Measurements from ENCODE around the gene CYB561.

Gene CYB561

GRCh38 chr17:63431939-63432804, 13.9 kb downstream of the CYB561 start:
- no peak for DNase-seq

DNA sequence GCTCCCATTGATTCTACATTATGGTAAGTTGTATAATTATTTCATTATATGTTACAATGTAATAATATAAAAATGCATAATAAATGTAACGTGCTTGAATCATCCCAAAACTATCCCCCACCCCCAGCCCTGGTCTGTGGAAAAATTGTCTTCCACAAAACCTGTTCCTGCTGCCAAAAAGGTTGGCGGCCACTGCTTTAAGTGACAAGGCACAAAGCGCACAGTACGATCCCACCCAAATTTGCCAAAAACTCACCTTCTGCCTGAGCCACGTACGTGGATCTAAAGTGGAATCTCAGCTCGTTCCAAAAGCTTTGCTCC, 14.5 kb downstream of the CYB561 start:
- DNase-seq = no peak

- DNase-seq = no peak
These were observed 15.9 kb downstream of the CYB561 start for GRCh38 chr17:63430223-63430622.

DNA sequence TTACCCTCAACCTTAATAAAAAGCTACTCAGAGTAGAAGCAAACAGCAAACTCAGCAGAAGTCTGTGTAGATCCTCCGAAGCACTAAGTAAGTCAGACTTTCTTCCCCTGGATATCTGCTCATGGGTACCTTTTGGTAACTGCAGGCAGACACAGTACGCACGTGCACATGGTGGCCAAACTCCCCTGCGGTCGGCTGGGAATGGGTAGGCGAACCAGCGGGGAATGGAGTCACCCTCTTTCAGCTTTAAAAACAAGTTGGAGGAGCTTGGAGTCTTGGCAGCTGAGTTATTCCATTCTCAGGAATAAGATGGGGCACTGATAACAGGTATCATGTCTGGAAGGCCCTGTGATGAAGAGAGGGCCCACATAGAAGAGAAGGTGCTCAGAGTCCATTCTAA, 16.3 kb downstream of the CYB561 start:
- DNase-seq = no peak

- no peak for DNase-seq
These were observed 19.2 kb downstream of the CYB561 start for GRCh38 chr17:63426917-63427308.

DNA sequence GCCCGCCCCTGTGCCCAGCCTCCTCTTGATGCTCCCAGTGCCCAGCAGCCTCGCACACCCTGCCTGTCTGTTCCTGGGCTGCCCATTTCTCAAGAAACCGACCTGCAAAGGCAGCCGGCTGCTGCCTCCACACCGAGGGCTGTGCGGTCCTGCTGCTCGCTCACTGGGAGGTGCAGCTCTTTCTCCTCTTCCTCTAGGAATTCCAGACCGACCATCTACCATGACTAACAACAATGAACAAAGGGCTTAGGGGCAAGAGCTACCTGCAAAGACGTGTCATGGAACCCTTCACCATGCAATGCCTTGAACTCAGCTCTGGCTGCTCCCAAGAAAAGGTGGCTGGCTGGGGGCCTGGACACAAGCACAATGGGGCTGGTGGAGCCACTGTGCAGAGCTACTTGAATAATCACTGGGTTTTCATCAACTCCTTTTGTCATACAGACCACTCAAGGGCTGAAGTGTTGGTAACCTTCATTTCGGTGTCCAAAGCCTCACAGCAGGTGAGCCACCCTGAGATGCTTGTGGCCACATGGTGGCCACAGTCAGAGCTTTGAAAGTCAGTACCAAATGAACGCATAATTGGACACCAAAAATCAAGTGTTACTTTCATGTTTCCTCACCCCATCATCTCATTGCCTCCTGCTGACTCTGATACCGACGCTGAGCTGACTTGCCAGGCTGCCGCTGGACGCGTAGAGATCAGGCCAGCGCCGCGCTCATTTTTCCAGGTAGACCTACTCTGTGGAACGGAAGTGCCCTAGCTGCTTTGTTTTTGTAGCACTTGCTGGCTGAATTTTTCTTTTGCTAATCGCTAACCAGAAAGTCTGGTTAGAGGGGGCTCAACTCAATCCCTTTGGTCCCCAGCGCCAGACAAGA, 19.8 kb downstream of the CYB561 start:
- DNase-seq = no peak

- peak; percentile 25 for DNase-seq
These were observed 20.6 kb downstream of the CYB561 start for GRCh38 chr17:63425483-63425882.

DNA sequence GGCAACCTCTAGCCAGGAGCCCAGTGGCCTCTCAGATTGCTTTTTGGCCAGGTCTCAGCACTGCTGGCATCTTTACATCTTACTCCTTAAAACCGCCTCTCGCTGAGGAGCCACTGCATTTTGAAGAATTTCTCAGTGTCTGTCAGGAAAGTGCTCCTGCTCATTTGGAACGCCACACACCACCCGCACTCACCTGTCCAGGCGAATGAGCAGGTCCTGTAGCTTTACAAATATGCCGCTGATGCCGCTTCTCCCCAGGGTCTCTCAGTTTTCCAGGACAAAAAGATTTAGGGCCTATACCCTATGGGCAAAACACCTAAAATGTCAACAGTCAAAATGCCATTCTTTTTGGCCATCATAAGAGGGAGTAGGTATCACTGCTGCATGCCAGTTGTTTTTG, 22.1 kb downstream of the CYB561 start:
- DNase-seq = no peak

DNA sequence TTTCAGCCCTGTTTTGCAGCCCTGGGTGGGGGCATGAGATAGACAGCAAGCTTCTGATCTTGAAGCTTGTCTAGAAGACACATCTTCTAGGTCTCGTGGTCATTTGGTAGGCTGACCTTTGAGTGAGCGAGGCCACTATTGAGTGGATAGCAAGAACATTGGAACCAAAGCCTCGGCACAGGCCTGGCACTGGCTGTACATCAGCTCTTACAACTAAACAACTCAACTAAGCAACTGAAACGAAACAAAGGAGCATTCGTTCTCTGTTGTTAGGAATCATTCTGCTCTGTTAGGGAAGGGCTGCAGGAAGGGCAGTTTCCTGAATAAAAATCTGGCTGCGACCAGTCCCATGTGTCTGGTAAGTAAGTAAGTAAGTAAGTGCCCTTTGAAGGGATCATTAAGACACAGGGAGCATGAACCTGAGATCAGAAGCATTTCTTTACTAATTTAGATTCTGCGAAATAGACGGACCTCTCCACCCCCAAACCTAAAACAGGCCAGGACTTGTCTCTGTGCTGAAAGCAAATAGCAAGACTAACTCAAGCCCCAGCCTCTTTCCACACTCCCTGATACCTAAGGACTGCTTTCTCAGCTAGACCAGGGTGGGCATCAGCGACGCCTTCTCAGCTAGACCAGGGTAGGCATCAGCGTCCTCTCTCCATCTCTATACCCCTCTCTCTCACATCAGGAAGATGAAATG, 22.7 kb downstream of the CYB561 start:
- no peak for DNase-seq

- no peak for DNase-seq
These were observed 24.1 kb downstream of the CYB561 start for GRCh38 chr17:63421681-63422645.

DNA sequence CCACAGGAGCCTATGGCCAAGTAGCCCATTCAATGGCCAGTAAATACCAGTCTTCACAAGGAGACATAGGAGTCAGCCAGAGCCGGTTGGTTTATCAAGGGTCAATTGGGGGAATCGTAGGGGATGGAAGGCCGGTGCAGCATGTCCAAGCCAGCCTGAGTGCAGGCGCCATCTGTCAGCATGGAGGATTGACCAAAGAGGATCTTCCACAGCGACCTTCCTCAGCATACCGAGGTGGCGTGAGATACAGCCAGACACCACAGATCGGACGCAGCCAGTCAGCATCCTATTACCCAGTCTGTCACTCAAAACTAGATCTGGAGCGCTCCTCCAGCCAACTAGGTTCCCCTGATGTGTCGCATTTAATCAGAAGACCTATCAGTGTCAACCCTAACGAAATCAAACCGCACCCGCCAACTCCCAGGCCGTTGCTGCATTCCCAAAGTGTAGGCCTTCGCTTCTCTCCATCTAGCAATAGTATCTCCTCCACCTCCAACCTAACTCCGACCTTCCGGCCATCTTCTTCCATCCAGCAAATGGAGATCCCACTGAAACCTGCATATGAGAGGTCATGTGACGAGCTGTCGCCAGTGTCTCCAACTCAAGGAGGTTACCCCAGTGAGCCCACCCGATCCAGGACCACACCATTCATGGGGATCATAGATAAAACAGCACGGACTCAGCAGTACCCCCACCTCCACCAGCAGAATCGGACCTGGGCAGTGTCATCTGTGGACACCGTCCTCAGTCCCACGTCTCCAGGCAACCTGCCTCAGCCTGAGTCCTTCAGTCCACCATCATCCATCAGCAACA, 25.0 kb downstream of the CYB561 start:
- DNase-seq = no peak

DNA sequence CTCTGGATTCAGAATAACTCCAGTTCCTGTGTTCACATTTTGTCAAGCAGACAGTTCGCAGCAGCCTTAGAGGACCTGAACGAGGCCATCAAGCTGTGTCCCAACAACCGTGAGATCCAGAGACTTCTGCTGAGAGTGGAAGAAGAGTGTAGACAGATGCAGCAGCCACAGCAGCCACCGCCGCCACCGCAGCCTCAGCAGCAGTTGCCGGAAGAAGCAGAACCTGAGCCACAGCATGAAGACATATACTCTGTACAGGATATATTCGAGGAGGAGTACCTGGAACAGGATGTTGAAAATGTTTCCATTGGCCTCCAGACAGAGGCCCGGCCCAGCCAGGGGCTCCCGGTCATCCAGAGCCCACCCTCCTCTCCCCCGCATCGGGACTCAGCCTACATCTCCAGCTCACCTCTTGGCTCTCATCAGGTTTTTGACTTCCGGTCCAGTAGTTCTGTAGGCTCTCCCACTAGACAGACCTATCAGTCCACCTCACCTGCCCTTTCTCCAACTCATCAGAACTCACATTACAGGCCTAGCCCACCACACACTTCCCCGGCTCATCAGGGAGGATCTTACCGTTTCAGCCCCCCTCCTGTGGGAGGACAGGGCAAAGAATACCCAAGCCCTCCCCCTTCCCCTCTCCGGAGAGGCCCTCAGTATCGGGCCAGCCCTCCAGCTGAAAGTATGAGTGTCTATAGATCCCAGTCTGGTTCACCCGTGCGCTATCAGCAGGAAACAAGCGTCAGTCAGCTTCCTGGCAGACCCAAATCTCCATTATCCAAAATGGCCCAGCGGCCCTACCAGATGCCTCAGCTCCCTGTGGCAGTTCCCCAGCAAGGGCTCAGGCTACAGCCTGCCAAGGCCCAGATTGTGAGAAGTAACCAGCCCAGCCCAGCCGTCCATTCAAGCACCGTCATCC, 25.9 kb downstream of the CYB561 start:
- DNase-seq = no peak

GRCh38 chr17:63419398-63419797, 26.7 kb downstream of the CYB561 start:
- DNase-seq = no peak

DNA sequence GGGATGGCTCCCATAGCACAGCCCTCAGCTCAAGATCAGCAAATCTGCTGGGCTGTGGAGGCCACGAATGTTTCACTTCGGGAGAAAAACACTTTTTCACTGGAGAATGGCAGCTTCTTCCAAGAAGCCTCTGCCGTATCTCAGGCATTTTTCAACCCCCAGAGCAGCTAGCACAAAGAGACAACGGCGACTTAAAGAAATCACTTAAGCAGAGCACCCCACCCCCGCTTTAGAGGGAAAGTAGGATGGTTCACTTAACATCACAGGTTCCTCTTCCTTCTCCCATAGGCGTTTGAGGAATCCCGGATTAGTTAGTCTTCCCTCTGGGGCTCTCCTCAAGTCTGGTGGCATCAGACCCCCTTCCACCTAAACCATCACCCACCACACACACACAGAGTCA, 27.6 kb downstream of the CYB561 start:
- DNase-seq = no peak

DNA sequence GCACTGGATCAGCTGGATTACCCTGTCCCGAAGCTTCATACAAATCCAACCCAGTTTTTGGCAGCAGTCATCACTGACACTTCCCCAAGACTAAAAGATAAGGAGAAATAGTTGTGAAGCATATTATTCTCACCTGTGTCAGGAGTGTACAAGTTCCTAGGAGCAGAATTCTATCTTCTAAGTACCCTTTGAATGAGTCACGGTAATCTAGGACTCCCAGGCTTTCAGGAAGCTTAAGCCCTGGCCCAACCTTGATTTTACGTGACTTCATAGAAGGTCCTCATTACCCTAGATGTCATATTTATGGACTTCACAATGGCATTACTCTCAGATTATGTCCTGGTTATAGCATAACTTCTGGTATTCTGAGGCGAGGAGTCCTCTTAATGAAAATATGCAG, 31.9 kb downstream of the CYB561 start:
- no peak for DNase-seq

- DNase-seq = no peak
These were observed 33.0 kb downstream of the CYB561 start for GRCh38 chr17:63413128-63413527.

GRCh38 chr17:63412234-63412633, 33.9 kb downstream of the CYB561 start:
- DNase-seq = no peak

DNA sequence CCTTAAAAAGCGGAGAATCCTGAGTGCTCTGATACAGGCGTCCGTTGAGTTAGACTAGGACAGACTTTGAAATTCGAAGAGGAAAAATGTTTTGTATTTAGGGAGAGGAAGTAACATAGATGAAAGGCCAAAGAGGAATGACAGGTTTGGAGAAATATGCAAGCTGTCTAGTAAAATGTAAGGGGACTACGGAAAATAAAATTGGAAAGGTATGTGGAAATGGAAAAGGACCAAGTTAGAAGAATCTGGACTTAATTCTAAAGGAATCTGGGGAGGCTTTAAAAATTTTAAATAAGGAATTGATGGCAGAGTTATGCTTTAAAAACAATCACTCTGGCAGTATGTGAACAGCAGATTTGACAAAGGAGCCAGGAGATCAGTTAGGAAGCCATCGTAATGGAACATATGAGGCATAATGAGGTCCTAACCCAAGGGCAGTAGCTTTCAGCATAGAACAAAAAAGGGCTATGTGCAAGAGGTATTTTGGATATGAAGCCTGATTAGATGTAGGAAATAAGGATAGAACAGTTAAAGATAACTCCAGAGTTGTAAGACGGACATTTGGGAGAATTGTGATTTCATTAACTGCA, 38.3 kb downstream of the CYB561 start:
- DNase-seq = no peak

DNA sequence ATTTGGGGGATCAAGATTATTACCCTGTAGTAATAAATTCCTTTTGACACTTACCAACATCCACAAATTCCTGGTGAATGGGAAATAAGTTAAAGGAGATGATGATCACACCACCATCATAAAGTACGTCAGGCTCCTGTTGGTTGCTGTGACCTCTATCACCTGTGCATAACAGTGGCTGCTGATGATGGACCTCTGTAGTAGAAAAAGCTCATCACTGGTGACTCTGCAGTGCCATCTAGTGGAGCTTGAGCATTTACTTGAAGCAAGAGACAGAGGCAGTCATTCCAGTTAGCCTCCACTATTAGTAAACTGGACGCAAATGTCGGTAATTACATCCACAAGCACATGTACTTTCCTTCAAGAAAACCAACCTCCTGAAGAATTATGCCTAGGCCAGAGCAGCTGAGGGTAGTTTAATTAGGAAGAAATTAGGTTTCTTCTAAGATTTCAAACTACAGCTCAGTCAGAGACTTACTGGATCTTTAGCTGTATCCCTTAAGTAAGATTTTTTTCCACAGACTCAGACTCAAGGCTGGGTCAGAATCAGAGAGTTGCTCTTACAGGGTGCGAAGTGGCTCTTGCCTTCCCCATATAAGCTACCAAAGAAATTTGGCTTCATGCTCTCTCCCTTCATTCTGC, 39.3 kb downstream of the CYB561 start:
- peak; percentile 29 for DNase-seq

Data from DMS79 (cell line).